ENCODE data around the gene DNAJB1.

DNAJB1 gene

GRCh38 chr19:14477418-14478112 is 40.6 kb downstream of the DNAJB1 start:
- TF ChIP-seq CTCF (IDR thresholded peaks at IDR 0.05), result no peak

- TF ChIP-seq CTCF (IDR thresholded peaks at IDR 0.05), result no peak
These were observed 41.4 kb downstream of the DNAJB1 start for GRCh38 chr19:14476673-14477401.

GRCh38 chr19:14476327-14476672 is 41.9 kb downstream of the DNAJB1 start:
- no peak for TF ChIP-seq CTCF (IDR thresholded peaks at IDR 0.05)

- TF ChIP-seq CTCF (IDR thresholded peaks at IDR 0.05), result no peak
These were observed 42.7 kb downstream of the DNAJB1 start, which contains the start of gene PTGER1 for GRCh38 chr19:14475251-14476073. Gene PTGER1 (minus strand): TSS chr19:14475354. CDS start chr19:14474320, 1,034 bp downstream.

GRCh38 chr19:14474827-14475226 is 43.4 kb downstream of the DNAJB1 start:
- TF ChIP-seq CTCF (IDR thresholded peaks at IDR 0.05), result no peak

GRCh38 chr19:14473978-14474578 is 44.1 kb downstream of the DNAJB1 start:
- TF ChIP-seq CTCF (IDR thresholded peaks at IDR 0.05), result no peak
